T47D (cell line): ENCODE data around the gene NUP98.

ENCODE experiments used
- DNase-seq, 2 experiments: peaks; one replicate each; pipeline versions ENCODE4 v3.0.0 to v3.0.0-alpha.2; 2011 to 2012; ENCODE audit warnings: low read depth in 1 of 2, low spot score in 1 of 2
- JUND ChIP-seq: IDR thresholded peaks from 2 replicates; pipeline ENCODE4 v1.6.1; 2012; ENCODE audit warnings: low read depth
- in situ Hi-C: cut with HindIII; loops from 2 replicates; pipeline ENCODE4 v1.10.0; 2016; ENCODE audit warnings: low sequenced_read_pairs, low pct_unique_long_range_greater_than_20kb

Gene NUP98

GRCh38 chr11:3797329-3798090 is at the start of gene NUP98:
TSS of gene NUP98 (minus strand) at chr11:3797554. CDS start at chr11:3782117, 15,437 bp downstream.
- TF ChIP-seq JUND = no peak
- DNase-seq = peak; percentile 85 to 99
- in situ Hi-C loops = no loop called here

- in situ Hi-C loops = no loop called here
- TF ChIP-seq JUND = no peak
- no peak for DNase-seq
Observed at GRCh38 chr11:3845670-3846069, 48.3 kb upstream of the NUP98 start.

GRCh38 chr11:3845246-3845645 is 47.9 kb upstream of the NUP98 start:
- in situ Hi-C loops = no loop called here
- TF ChIP-seq JUND = no peak
- DNase-seq = no peak

- no peak for DNase-seq
- in situ Hi-C loops = no loop called here
- no peak for TF ChIP-seq JUND
Observed at GRCh38 chr11:3843326-3843725, 46.0 kb upstream of the NUP98 start.

- in situ Hi-C loops = no loop called here
Observed at GRCh38 chr11:3841426-3842350, 44.3 kb upstream of the NUP98 start.

GRCh38 chr11:3840870-3841425 is 43.6 kb upstream of the NUP98 start, which contains the start of gene RHOG:
TSS of gene RHOG (minus strand) at chr11:3840959. CDS start at chr11:3828138, 12,821 bp downstream.
- no peak for TF ChIP-seq JUND
- in situ Hi-C loops = no loop called here
- peak; percentile 57 to 69 for DNase-seq

More at GRCh38 chr11:3841426-3842350, 44.3 kb upstream of the NUP98 start:
- no peak for TF ChIP-seq JUND
- DNase-seq = peak; percentile 59 to 85

- in situ Hi-C loops = no loop called here
- no peak for DNase-seq
- no peak for TF ChIP-seq JUND
Observed at GRCh38 chr11:3840004-3840869, 42.9 kb upstream of the NUP98 start.

GRCh38 chr11:3838504-3838903 is 41.1 kb upstream of the NUP98 start:
- in situ Hi-C loops = no loop called here
- no peak for DNase-seq
- TF ChIP-seq JUND = no peak

- TF ChIP-seq JUND = no peak
- in situ Hi-C loops = no loop called here
- DNase-seq = no peak
Observed at GRCh38 chr11:3837793-3838192, 40.4 kb upstream of the NUP98 start.

GRCh38 chr11:3836903-3837302 is 39.5 kb upstream of the NUP98 start:
- in situ Hi-C loops = no loop called here
- no peak for TF ChIP-seq JUND
- DNase-seq = no peak

- in situ Hi-C loops = no loop called here
- TF ChIP-seq JUND = no peak
- no peak for DNase-seq
Observed at GRCh38 chr11:3835751-3836150, 38.4 kb upstream of the NUP98 start.
